Activated CD8-positive, alpha-beta memory T cell treated with anti-CD3 and anti-CD28 coated beads for 4 hours (primary cell): ENCODE results near the gene TMEM255B.
"Not testable (repeated sequence)": the region's sequence is repeated elsewhere in the genome, so short reads cannot be mapped to it uniquely, and the experiment has no call there.

Experiments
- DNase-seq, 2 donors: peaks; one replicate each; pipeline ENCODE4 v3.0.0-alpha.2; 2020; ENCODE audit warnings: low read depth in 2 of 2

The TMEM255B gene

DNA sequence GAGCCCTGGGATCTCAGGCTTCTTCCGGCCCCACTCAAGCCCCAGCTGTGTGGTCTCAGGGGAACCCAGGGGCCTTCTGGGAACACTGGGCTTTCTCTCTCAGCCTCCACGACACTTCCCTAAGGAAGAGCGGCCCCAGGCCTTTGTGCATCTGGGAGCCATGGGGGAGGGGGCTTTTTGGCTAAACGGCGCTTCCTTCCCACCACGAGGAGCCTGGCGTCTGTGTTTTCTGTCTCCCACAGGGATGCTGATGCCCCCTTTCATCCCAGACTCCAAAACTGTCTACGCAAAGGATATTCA lies 24.2 kb upstream of the TMEM255B start:
- DNase-seq: no peak

- no peak for DNase-seq
These were observed 23.8 kb upstream of the TMEM255B start for GRCh38 chr13:113735194-113735593.

GRCh38 chr13:113735750-113736149 lies 23.3 kb upstream of the TMEM255B start:
- no peak for DNase-seq

DNA sequence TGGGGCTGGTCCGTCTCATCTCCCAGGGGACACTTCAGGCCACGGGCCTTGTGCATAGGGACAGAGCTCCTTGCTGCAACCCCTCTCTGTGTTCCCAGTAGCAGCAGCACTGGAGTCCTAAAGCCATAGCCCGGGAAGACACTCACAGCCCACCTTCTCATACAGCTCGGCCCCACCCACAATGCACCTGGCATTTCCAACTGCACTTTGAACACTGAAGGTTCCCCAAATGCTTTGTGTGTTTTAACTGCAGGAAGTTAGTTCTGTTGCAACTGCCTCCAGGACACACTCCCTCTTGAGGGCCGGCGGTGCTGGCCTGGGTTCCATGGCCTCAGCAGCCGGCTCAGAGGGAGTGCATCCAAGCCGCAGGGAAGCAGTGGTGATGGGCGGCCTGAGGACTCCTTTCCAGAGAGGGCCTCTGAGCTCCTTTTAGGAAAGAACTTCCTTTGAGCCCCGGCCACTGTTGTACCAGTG lies 22.7 kb upstream of the TMEM255B start:
- DNase-seq: no peak

- DNase-seq: no peak
These were observed 21.2 kb upstream of the TMEM255B start for GRCh38 chr13:113737803-113738202.

- DNase-seq: no peak
These were observed 19.3 kb upstream of the TMEM255B start for GRCh38 chr13:113739527-113740285.

DNA sequence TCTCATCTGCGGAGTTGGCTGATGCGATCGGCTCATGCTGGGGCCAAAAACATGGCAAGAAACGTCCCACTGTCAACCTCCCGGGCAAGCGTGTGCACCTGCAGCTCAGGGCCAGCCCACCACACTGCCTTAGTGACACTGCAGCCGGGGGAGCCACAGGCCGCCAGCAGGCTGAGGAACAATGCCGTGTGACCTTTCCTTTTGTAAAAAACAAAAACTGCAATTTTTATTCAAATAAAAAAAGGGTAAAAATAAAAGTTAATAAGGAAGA lies 18.8 kb upstream of the TMEM255B start:
- no peak for DNase-seq

DNA sequence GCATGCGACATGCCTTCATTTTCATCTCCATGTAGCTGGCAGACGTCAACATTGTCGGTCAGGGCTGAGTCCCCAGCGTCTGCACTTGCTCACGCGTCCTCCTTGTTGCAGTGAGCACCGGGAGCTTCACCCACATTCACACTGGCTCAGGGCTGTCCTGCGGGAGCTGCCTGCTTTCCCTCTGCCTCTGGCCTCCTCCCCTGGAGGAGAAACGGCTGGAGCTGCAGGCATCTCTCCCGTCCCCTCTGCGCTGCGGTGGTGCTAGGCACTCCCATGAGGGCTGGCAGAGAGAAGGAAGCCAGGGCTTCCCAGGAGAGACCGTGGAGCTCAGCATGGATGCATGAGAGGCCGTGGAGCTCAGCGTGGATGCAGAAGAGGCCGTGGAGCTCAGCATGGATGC lies 18.4 kb upstream of the TMEM255B start:
- no peak for DNase-seq

DNA sequence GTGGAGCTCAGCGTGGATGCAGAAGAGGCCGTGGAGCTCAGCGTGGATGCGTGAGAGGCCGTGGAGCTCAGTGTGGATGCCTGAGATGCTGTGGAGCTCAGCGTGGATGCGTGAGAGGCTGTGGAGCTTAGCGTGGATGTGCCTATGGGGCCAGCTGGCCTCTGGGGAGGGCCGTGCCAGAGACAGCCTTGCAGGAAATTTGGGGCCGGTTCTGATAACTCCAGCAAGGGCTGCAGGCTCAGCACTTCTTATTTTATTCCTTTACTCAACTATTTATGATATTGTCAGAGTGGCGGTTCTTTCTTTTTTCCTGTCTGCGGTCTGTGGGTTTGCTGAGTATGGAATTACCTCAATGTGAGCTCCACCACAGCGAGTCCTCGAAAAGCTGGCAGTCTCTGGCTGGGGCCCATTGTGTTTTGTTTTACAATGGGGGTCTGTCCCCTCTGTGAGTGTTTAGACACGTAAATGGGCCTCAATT lies 17.8 kb upstream of the TMEM255B start:
- DNase-seq: no peak

DNA sequence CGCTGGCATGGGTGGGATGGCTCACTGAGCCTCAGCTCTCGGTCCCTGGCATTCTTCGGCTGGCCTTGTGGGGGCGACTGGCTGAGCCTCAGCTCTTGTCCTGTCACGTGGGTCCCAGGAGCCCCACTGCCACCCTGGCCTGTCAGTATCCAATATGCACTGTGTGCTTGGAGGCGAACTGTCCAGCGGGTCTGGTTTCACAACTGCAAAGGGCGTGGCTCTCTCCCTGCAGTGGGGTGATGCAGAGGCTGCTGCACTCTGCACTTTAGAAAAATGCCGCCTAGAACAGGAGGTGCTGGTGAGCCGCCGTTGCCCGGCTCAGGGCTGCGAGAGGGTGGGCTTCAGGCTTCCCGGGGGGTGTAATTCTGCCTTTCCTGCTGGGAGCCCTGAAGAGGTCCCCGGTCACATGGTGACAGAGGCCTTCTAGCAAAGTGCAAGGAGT lies 17.0 kb upstream of the TMEM255B start:
- no peak for DNase-seq

GRCh38 chr13:113742445-113743120 lies 16.4 kb upstream of the TMEM255B start:
- no peak for DNase-seq

- no peak for DNase-seq
These were observed 15.4 kb upstream of the TMEM255B start for GRCh38 chr13:113743366-113744195.

- no peak for DNase-seq
These were observed 14.6 kb upstream of the TMEM255B start for GRCh38 chr13:113744197-113745000.

DNA sequence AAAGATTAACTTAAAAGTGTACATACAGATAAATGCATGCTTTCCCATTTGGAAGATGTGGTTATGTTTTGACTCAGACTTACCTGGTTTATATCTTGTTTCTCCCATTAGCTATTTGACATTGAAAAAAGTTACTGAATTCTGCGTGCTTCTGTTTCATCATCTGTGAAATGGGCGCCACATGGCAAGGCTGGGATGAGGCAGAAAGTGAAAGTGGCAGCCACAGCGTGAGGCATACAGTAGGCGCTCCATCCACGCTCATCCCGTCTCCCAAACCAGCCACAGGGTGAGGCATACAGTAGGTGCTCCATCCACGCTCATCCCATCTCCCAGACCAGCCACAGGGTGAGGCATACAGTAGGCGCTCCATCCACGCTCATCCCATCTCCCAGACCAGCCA lies 14.0 kb upstream of the TMEM255B start:
- no peak for DNase-seq

DNA sequence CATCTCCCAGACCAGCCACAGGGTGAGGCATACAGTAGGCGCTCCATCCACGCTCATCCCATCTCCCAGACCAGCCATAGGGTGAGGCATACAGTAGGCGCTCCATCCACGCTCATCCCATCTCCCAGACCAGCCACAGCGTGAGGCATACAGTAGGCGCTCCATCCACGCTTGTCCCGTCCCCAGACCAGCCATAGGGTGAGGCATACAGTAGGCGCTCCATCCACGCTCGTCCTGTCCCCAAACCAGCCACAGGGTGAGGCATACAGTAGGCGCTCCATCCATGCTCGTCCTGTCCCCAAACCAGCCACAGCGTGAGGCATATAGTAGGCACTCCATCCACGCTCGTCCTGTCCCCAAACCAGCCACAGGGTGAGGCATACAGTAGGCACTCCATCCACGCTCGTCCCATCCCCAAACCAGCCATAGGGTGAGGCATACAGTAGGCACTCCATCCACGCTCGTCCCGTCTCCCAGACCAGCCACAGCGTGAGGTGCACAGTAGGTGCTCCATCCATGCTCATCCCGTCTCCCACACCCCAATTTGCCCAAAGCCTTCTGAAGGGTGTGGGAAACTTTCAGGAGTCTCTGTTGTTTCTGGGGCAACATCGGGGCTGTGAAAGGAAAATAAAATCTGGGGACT lies 13.4 kb upstream of the TMEM255B start:
- not testable (repeated sequence) for DNase-seq

- no peak for DNase-seq
These were observed 12.9 kb upstream of the TMEM255B start for GRCh38 chr13:113746143-113746525.

DNA sequence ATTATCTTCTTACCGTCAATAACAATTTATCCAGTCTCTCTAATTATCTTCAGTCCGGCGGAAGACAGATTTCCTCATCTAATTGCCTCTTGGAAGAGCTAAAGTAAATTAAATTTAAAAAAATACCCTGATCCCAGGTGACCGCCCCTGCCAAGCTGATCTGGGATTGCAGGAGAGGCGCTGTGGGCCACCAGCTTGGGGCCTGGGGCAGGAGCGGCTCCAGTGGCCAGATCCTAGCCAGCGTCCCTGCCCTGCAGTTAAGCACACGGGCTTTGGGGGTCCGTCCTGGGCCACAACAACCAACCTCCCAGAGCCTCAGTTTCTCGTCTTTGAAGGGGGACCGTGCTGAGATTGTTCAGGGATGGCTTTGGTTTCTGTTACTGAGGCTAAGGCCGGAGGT lies 12.4 kb upstream of the TMEM255B start:
- no peak for DNase-seq

- no peak for DNase-seq
These were observed 11.7 kb upstream of the TMEM255B start for GRCh38 chr13:113747291-113747833.

GRCh38 chr13:113748101-113748861 lies 10.7 kb upstream of the TMEM255B start:
- DNase-seq: no peak

DNA sequence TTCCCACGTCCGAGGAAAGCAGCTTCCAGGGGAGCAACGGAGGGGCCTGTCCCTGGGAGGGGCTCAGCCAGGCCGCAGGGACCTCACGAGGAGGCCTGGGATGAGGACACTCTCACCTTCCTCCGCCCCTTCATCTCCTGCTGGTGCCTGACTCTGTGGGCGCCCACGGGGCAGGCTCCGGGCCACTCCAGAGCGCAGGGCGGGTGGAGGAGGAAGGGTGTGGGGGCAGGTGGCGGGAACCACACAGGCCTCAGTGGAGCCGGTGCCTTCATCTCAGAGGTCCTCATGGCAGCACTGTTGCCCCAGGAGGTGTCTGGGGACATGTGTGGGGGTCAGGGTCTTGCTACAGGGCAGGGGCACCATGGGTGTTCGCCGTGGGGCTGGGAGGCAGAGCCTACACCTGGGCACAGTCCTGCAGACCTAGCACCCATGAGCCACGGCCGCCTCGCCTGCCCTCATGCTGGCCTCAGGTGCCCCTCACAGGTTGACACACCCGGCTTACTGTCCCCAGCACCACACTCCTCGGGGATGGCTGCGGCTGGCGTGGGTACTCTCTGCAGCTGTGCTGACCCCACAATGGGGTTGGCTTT lies 10.1 kb upstream of the TMEM255B start:
- no peak for DNase-seq
